HTERT RPE-1 (cell line): ENCODE data around the gene LRRC14B.

Experiments used
- in situ Hi-C: fragments of 300-500 bp; cut with MboI; formaldehyde crosslinking; loops from 4 replicates; pipeline ENCODE4 v1.14.3; 2020; ENCODE audit warnings: low sequenced_read_pairs

LRRC14B gene

DNA sequence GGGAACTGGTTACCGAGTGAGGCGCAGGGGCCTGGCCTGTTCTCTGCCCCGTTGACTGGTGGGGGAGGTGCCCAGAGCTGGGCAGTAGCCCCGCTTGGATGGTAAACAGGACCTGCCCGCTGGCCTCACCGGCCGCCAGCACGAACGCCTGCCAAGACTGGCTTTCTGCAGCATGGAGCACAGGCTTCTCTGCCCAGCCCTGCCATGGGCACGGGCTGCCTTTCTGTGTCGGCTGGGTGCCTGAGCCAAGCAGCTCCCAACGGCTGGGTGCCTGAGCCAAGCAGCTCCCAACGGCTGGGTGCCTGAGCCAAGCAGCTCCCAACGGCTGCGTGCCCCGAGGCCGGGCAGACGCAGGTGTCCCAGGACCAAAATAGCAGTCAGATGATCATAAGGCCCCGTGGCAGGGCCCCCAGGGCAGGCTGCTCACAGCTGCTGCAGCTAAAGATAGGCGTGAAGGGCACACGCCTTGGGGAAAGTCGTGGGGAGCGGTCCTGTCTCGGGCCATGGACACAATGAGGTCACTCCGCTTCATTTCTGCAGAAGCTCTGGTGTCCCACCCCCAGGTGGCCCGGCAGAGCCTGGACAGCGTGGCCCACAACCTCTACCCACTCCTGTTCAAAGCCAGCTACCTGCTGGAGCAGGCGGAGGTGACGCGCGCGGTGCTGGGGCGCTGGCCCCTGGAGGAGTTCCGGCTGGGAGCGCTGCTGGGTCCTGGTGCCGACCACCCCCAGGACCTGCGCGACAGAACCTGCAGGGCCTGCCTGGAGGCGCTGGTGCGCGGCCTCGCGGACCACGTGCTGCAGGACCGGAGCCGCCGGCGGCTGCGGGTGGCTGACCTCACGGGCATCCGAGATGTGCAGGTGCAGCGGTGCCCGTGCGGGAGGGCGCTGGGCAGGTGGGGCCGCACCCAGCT, at the start of gene LRRC14B:
TSS of gene LRRC14B (plus strand) at position 460 of the 913 bp plus-strand sequence. CDS start at position 504, 44 bp downstream.
- in situ Hi-C loops = no loop called here

- in situ Hi-C loops = no loop called here
Measured at GRCh38 chr5:141761-142160, 49.5 kb upstream of the LRRC14B start.

DNA sequence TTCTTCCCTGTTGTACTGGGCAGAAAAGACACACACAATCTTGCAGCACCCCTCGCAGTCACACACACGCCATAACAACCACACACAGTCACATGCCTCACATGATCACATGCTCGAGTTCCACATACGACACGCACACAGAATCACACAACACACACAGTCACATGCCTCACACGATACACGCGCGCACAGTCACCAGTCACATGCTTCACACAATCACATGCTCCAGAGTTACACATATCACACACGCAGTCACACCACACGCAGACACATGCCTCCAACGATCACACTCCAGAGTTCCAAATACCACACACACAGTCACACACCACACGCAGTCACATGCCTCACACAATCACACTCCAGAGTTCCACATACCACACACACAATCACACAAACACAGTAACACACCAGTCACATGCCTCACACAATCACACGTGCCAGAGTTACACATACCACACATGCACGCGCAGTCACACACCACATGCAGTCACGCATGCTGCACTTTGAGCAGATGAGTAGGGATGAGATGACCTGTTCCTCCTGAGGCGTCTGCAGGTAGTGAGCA, 49.0 kb upstream of the LRRC14B start:
- in situ Hi-C loops = no loop called here

- in situ Hi-C loops = no loop called here
Measured at GRCh38 chr5:143041-143440, 48.3 kb upstream of the LRRC14B start.

- in situ Hi-C loops = no loop called here
Measured at GRCh38 chr5:144941-145340, 46.4 kb upstream of the LRRC14B start.

- in situ Hi-C loops = no loop called here
Measured at GRCh38 chr5:145585-146323, 45.5 kb upstream of the LRRC14B start.

DNA sequence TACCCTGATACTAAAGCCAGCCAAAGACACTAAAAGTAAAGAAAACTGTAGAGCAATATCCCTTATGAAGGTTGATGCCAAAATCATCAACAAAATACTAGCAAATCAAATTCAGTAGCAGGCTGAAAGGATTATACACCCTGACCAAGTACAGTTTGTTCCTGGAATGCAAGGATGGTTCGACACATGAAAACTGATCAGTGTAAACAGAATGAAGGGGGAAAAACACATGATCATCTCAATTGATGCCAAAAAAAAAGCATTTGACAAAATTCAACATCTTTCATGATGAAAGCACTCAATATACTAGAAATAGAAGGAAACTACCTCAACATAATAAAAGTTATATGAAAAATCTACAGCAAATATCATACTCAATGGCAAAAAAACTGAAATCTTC, 43.5 kb upstream of the LRRC14B start:
- in situ Hi-C loops = no loop called here

DNA sequence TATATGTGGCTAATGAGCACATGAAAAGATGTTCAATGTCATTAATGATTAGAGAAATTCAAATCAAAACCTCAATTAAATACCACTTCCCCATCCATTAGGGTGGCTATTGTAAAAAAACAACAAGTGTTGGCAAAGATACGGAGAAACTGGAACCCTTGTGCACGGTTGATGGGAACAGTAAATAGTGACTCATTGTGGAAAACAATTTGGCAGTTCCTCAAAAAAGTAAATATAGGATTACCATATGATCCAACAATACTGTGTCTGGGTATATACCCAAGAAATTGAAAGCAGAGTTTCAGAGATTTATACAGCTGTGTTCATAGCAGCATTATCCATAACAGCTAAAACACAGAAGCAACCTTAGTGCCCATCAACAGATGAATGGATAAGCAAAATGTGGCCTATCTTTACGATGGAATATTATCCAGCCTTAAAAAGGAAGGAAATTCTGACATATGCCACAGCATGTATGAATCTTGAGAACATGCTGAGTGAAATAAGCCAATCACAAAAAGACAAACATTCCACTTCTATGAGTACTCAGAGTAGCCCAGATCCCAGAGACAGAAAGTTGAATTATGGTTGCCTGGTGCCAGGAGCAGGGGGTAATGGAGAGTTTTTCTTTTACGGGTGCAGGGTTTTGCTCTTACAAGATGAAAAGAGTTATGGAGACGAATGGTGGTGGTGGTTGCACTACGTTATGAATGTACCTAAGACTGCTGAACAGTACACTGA, 41.4 kb upstream of the LRRC14B start:
- in situ Hi-C loops = no loop called here

DNA sequence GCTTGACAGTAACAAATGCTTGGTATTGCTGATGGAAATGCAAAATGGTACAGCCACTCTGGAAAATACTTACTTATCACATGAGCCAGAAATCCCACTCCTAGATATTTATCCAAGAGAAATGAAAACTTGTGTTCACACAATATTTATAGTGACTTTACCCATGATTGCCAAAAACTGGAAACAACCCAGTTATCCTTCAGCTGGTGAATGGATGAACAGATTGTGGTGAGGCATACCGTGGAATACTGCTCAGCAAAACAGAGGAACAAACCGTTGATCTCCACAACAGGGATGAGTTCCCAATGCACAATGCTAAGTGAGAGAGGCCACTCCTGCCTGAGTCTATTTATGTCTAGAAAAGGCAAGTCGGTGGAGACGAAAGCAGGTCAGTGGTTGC, 40.5 kb upstream of the LRRC14B start:
- in situ Hi-C loops = no loop called here

DNA sequence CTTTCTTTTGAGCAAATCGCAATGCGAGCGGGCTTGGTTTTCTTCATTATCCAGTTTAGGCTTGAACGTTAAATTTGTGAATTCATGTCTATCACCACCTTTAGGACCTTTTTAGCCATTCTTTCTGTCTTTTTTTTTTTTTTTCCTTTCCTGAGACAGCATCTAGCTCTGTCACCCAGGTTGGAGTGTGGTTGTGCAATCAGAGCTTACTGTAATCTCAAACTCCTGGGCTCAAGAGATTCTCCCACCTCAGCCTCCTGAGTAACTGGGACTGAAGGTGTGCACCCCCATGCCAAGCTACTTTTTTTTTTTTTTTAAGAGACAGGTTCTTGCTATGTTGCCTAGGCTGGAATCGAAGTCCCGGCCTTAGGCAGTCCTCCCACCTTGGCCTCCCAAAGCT, 39.2 kb upstream of the LRRC14B start:
- in situ Hi-C loops = no loop called here

GRCh38 chr5:153256-153655, 38.0 kb upstream of the LRRC14B start:
- in situ Hi-C loops = no loop called here

GRCh38 chr5:154236-154635, 37.1 kb upstream of the LRRC14B start:
- in situ Hi-C loops = no loop called here

DNA sequence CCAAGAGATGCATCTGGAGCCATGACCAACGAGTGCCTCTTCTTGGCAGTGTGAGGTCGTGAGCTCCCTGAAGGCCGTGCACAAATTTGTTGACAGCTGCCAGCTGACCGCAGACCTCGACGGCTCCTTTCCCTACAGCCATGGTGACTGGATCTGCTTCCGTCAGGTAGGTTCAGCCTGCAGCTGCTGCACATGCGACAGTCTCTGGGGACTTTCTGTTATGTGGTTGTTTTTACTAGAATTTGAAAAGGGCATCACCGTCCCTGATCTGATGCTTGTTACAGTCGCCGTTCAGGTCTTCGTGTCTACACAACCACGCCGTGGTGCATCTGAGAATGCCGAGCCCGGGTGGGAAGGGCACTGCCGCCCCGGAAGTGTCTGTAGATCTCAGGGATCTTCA, 36.5 kb upstream of the LRRC14B start:
- in situ Hi-C loops = no loop called here

- in situ Hi-C loops = no loop called here
Measured at GRCh38 chr5:155651-156410, 35.5 kb upstream of the LRRC14B start.

DNA sequence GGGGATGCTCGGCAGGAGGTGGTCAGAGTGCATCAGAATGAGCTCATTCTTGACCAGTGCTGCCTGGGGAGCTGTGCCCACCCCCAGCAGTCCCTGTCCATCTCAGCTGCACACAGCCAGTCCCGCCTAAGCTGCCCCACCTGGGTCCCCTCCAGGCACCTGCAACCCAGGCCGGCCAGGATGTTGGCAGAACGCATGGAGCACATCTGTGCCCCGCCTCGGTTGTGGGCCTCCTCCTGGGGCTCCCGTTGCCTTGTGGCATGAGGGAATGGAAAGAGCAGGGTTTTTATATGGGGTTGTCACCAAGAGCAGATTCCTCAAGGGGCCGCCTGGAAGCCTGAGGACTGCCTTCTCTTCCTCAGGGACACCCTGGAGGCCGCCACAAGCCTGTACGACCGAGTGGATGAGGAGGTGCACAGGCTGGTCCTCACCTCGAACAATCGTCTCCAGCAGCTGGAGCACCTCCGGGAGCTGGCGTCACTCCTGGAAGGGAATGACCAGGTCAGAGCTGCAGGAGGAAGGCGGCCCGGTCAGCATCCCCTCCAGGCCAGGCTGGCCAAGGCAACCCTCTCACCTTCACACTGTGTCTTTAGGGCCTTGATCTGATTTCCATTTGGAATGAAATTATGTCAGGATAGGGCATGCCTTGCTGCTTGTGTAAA, 34.8 kb upstream of the LRRC14B start:
- in situ Hi-C loops = no loop called here

DNA sequence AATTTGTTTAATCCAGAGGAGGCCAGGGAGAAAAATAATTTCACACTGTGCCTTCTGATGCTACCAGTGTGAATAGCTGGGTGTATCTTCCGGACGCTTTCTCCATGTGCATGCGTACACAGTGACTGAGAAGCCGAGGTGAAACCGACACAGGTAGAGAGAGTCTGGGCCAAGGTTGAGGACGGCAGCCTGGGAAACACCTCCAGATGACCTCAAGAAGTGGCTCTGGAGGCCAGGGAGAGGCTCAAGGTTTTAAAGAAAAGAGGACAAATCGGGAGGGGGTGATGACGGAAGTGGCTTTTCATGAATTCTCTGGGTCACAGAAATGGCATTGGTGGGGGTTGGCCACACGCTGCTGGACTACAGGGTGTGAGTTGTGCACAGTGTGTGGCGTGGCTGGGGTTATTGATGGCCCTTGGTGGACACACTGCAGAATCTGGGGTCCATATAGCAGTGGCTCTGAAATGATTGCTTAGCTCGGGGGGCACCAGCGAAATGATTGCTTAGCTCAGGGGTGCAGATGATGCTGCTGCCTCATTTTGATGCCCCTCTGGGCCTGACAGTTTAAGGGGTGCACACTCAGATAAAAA, 34.1 kb upstream of the LRRC14B start:
- in situ Hi-C loops = no loop called here

DNA sequence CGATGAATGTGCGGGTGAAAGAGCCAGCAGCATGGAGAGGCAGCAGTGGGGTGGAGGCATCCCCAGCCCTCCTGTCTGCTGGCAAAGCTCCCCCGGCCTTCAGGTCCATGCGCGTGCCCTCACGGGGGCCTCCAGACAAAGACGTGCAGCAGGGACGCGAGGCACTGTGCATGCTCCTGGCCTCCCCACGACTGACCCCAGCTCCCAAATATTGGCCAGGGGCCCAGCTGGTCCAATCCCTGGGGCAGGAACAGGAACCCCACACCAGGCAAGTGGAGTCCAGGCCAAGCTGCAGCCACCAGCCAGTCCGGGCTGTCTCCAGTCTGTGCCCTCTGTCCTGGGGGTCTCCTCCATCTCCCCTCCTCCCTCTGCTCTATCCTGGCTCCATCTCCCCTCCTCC, 33.5 kb upstream of the LRRC14B start:
- in situ Hi-C loops = no loop called here

DNA sequence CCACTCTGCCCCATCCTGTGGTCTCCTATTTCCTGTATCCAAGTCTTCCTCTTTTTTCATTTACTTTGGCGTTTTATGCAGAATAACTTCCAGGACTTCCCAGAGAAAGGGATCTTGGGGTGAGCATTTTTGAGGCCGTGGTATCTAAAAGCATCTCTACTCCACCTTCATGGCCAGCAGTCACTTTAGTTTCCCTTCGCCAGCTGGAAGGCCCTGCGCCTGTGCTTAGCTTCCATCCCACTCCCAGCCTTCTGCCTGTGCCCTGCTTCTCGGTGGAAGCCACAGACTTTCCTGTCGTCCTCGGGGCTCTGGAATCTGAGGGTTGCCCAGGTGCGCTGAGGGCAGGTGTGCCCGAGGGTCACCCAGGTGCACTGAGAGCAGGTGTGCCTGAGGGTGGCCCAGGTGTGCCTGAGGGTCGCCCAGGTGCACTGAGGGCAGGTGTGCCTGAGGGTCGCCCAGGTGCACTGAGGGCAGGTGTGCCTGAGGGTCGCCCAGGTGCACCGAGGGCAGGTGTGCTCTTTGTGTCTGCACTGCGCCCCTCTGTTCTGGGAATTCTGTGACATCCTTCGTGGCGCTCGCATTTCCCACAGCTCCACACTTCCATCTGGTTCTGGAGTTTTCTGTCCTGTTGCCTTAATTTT, 32.4 kb upstream of the LRRC14B start:
- in situ Hi-C loops = no loop called here
